ENCODE data around the gene NAB2.

NAB2 gene

GRCh38 chr12:57094208-57095160, 5.6 kb downstream of the NAB2 start:
- DNase-seq (ENCODE audit: low read depth), result no peak

- DNase-seq (ENCODE audit: low read depth), result no peak
These were observed 6.5 kb downstream of the NAB2 start for GRCh38 chr12:57095440-57095839.

DNA sequence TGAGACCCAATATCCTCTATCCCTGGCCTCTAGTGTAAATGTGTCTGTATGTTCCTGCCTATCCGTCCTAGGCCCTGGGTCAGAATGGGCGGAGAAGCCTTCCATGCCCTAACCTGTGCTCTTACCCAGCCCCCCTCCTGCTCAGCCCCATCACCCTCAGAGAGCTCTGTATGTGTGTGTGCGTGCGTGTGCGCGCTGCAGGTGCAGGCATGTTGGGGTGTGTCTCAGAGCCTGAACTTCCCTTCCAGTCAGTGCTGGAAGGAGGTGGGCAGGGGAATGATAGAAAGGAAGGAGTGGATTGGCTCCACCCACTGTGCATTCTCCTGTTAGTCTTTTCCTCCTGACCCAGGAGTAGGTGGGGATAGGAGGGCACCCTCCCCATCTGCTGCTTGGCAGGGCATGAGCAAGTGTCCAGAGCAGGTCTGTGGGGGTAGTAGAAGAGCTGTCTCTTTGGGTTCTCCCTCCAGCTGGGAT, 7.2 kb downstream of the NAB2 start:
- no peak for DNase-seq (ENCODE audit: low read depth)

DNA sequence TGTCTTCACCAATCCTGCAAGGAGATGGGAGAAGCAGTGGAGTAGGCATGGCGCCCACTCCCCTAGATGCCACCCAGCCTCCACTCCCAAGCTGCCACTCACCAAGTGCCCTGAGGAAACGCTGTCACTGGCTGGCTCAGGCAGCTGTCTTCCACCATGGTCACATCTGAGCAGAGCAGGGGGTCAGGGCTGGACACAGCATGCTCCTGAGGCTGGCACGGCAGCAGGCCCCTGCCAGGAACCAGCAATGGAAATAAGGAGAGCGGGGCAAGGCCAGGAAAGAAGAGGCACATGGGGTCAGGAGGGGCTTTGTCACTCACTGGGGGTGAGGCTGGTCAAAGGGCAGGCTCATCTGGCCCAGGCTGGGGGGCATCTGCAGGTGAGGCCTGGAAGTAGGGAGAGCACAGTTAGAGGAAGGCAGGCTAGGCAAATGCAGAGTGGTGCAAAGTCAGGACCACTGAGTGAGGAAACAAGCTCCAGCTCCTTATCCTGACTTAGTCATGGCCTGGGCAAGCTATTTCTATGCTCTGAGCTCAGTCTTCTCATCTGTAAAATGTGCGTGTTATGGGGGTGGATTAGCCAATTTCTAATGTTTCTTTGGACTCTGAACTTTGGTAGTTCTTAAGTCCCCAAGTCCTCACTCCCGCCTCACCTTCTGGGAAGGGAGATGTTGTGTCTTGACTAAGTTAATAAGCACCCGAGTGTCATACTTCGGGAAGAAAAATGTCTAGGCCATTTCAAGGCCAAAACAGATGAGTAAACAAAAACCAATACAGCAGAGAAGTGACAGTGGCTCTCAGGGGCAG, 8.0 kb downstream of the NAB2 start:
- no peak for DNase-seq (ENCODE audit: low read depth)

DNA sequence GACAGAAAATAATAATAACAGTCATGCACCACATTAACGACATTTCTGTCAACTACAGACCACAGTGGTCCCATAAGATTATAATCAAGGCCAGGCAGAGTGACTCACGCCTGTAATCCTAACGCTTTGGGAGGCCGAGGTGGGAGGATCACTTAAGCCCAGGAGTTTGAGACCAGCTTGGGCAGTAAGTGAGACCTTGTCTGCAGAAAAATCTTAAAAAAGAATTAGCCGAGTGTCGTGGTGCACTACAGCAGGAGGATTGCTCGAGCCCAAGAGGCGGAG, 8.6 kb downstream of the NAB2 start:
- DNase-seq (ENCODE audit: low read depth), result no peak

- DNase-seq (ENCODE audit: low read depth), result no peak
These were observed 9.6 kb downstream of the NAB2 start for GRCh38 chr12:57098546-57098945.

- no peak for DNase-seq (ENCODE audit: low read depth)
These were observed 10.3 kb downstream of the NAB2 start for GRCh38 chr12:57099047-57099714.

DNA sequence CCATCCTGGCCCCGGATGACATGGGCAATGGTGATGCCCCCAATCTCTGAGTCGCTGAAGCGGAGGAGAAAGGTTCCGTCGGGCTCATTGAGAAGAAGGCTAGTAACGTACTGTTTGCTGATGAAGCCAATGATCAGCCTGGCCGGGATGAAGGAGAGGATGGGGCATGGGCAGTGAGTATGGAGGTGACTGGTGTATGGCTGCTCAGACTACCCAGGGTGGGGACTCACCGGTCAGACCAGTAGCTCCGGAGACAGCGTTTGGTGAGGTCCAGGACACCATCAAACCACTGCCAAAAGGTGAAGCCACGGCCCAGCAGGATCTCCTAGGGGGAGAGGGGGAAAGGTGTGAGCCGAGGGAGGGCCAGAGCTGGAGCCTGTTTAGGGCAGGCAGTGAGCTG, 10.9 kb downstream of the NAB2 start:
- DNase-seq (ENCODE audit: low read depth), result no peak

DNA sequence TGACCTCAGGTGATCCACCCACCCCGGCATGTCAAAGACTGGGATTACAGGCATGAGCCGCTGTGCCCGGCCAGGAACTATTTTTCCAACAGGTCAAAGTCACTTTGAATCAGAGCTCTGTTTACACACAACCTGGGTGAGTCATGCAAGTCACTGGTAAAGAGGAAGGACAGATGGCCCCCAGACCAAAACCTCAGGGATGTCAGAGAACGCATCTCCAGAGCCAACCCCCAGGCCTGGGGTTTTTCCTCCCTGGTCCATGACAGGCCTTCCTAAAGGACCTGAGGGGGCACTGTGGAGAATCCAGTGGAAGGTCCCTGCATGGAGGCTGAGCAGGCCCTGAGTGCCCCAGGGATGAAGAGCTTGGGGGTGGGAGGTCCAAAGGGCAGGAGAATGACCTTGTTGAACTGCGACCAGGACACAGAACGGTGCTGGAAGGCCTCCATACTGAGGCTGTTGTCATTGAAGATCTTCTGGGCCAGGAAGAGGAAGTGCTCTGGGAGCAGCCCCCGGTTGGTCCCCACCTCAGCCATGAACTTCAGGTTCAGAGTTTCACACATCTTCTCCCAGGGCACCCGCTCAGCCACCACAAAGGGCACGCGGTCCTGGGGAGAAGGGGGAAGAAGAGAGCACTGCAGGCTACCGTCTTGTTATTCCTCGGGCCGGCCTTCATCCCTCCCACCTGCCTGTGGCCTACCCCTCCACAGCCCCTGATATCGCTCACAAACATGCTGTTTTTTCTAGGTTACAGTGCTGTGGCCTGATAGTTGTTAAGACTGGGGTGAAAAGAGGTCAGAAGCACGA, 13.2 kb downstream of the NAB2 start:
- DNase-seq (ENCODE audit: low read depth), result no peak

- DNase-seq (ENCODE audit: low read depth), result no peak
These were observed 14.9 kb downstream of the NAB2 start for GRCh38 chr12:57103856-57104255.

DNA sequence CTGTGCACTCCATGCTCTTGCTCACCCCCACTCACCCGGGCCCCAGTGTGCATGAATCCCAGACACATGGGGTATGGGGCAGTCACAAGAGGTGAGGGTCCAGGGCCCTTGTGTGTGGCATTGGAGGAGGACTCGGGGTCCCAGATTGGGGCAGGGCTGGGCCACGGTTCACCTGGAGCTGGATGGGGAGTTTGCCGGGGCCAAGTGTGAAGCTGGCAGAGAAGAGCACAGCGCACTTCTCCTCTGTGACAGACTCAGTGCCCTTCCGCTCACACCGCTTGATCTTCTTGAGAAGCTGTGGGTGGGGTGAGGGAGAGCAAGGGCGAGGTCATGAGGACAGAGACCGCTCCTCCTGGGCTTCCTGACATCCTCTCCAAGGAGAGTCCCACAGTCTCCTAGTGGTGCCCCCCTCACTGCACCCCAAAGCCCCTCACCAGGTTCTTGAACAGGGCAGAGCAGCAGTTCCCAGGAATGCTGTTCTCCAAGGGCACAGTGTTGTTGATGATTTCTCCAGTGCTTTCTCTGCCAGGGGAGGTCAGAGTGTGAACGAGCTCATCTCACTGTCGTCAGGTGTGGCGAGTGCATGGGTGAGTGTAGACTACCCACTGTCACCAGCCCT, 15.5 kb downstream of the NAB2 start:
- no peak for DNase-seq (ENCODE audit: low read depth)

- no peak for DNase-seq (ENCODE audit: low read depth)
These were observed 16.3 kb downstream of the NAB2 start for GRCh38 chr12:57105011-57105753.

GRCh38 chr12:57106021-57106708, 17.3 kb downstream of the NAB2 start:
- DNase-seq (ENCODE audit: low read depth), result no peak

- DNase-seq (ENCODE audit: low read depth), result no peak
These were observed 18.7 kb downstream of the NAB2 start for GRCh38 chr12:57107456-57108155.

DNA sequence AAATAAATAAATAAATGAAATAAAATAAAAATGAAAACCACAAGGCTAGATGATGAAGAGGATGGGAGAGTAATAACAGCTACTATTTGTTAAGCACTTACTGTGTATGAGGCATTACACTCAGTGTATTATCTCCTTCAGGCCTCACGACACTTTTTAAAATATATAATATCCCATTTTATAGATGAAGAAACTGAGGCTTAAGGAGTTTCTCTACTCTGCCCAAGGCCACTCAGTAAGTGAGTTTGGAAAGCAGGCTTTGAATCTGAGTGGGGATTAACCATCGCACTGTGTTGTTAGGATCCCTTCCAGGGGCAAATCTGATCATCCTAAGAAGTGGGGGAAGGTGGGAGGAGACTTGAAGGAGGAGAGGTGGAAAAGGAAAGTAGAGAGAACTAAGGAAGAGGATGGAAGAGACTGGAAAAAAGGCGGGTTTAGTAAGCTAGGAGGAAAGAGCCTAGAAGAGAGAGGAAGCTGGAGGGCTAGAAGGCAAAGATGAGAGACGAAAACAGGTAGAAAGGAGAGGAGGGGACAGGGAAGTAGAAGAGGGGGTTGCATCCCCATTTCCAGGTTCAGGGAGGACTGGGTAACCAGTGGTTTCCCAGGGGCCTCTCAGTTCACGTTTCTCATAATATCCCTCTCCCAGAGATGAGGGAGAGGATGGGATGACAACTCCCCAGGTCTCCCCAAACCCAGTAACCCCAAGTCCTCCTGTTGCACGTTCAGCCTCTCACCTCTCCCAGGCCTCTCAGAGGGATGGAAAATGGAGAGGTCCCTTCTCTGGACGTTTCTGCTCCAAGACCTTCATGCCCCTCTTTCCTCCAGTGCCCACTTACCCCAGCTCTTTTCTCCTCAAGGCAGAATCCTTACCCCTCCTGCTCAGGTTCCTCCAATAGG, 20.5 kb downstream of the NAB2 start:
- no peak for DNase-seq (ENCODE audit: low read depth)

- peak; percentile 64 for DNase-seq (ENCODE audit: low read depth)
These were observed 21.5 kb downstream of the NAB2 start for GRCh38 chr12:57110104-57111030.
